DOHH2 (cell line): Measurements from ENCODE around the gene NPR3.
"Not testable (repeated sequence)": the region's sequence is repeated elsewhere in the genome, so short reads cannot be mapped to it uniquely, and the experiment has no call there.

Experiments
- H3F3A ChIP-seq: fragments of 200-600 bp; sonication (generic), shearing (Covaris generic); 2 replicates; pipeline ENCODE4 v1.6.0; 2016; ENCODE audit warnings: antibody characterized with exemption, mild to moderate bottlenecking; ENCODE audit not compliant: control insufficient read depth, insufficient read depth
- H3K27ac ChIP-seq: fragments of 200-600 bp; sonication (generic); 2 replicates; pipeline ENCODE4 v1.5.1; 2014; ENCODE audit warnings: low read depth, mild to moderate bottlenecking, low read length, moderate library complexity
- H3K27me3 ChIP-seq: fragments of 200-600 bp; sonication (generic); 2 replicates; pipeline ENCODE4 v1.6.1; 2014; ENCODE audit warnings: mild to moderate bottlenecking, low read length, mixed read lengths; ENCODE audit not compliant: control insufficient read depth
- H3K36me3 ChIP-seq: fragments of 200-600 bp; sonication (generic); 2 replicates; pipeline ENCODE4 v1.6.1; 2014; ENCODE audit warnings: mild to moderate bottlenecking, low read length, moderate library complexity, mixed read lengths; ENCODE audit not compliant: control insufficient read depth
- H3K4me1 ChIP-seq: fragments of 200-600 bp; sonication (generic); 2 replicates; pipeline ENCODE4 v1.6.1; 2014; ENCODE audit warnings: mild to moderate bottlenecking, low read length, mixed read lengths; ENCODE audit not compliant: control insufficient read depth
- H3K4me2 ChIP-seq: fragments of 200-600 bp; sonication (generic); 2 replicates; pipeline ENCODE4 v1.6.0; 2014; ENCODE audit warnings: mild to moderate bottlenecking, low read length, moderate library complexity
- H3K4me3 ChIP-seq: fragments of 200-600 bp; sonication (generic); 2 replicates; pipeline ENCODE4 v1.5.1; 2014; ENCODE audit warnings: mild to moderate bottlenecking, low read length, mixed read lengths
- H3K79me2 ChIP-seq: fragments of 200-600 bp; sonication (generic); 2 replicates; pipeline ENCODE4 v1.6.1; 2014; ENCODE audit warnings: mild to moderate bottlenecking, low read length, mixed read lengths; ENCODE audit not compliant: control insufficient read depth
- H3K9me2 ChIP-seq: fragments of 200-600 bp; sonication (generic); replicated peaks from 2 replicates; pipeline ENCODE4 v1.6.1; 2014; ENCODE audit warnings: mild to moderate bottlenecking, low read length, mixed read lengths; ENCODE audit not compliant: control insufficient read depth
- H3K9me3 ChIP-seq: fragments of 200-600 bp; sonication (generic); 2 replicates; pipeline ENCODE4 v1.6.1; 2014; ENCODE audit warnings: antibody characterized with exemption, low read length, mixed read lengths; ENCODE audit not compliant: control insufficient read depth, insufficient read depth
- H4K20me1 ChIP-seq: fragments of 200-600 bp; sonication (generic); 2 replicates; pipeline ENCODE4 v1.6.0; 2014; ENCODE audit warnings: low read depth, mild to moderate bottlenecking, antibody characterized with exemption, low read length, moderate library complexity; ENCODE audit not compliant: control insufficient read depth, insufficient read depth
- EZH2phosphoT487 ChIP-seq: fragments of 200-600 bp; sonication (generic); IDR thresholded peaks from 2 replicates; pipeline ENCODE4 v1.6.1; 2017; ENCODE audit warnings: borderline replicate concordance, mild to moderate bottlenecking, antibody characterized with exemption, low read length, moderate library complexity, mixed read lengths
- TF ChIP-seq, protein P1 (sequence below): fragments of 200-600 bp; sonication (generic); IDR thresholded peaks from one replicate; pipeline ENCODE4 v1.5.1; 2014; ENCODE audit warnings: antibody characterized with exemption, mild to moderate bottlenecking, low read depth, low read length; ENCODE audit not compliant: poor library complexity, severe bottlenecking

The NPR3 gene

DNA sequence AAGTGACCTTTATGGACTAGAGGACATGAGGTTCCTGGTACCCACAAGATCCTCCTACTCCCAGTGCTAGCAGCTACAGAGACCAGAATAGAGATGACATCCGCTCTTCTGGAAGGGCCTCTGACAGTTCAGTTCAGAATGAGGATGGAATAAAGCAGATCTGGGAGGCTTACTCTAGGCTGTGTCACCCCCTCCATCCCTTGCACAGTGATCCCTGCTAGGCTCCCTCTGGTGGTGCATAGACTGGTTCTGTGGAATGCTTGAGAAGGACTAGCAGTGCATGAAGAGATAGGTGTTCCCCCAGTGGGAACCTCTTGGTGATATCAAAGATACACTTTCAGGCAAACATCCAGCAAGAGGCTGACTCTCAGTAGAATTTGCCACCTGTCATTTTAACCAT is 83.0 kb downstream of the NPR3 start:
- Histone ChIP-seq H3K9me3 (no peaks in the 10 kb centered on the region), H3K4me3 (no peak overlapping the region), H3K36me3 (no peaks in the 10 kb centered on the region), H4K20me1 (no peaks in the 10 kb centered on the region), H3K4me2 (no peak overlapping the region), H3K9me2 (no peaks in the 10 kb centered on the region), H3K79me2 (no peaks in the 10 kb centered on the region), H3K27me3 (no peaks in the 10 kb centered on the region), H3F3A (no peaks in the 10 kb centered on the region), H3K4me1 (no peaks in the 10 kb centered on the region), H3K27ac (no peak overlapping the region)
- no peak for TF ChIP-seq EZH2phosphoT487
- TF ChIP-seq, protein P1, sequence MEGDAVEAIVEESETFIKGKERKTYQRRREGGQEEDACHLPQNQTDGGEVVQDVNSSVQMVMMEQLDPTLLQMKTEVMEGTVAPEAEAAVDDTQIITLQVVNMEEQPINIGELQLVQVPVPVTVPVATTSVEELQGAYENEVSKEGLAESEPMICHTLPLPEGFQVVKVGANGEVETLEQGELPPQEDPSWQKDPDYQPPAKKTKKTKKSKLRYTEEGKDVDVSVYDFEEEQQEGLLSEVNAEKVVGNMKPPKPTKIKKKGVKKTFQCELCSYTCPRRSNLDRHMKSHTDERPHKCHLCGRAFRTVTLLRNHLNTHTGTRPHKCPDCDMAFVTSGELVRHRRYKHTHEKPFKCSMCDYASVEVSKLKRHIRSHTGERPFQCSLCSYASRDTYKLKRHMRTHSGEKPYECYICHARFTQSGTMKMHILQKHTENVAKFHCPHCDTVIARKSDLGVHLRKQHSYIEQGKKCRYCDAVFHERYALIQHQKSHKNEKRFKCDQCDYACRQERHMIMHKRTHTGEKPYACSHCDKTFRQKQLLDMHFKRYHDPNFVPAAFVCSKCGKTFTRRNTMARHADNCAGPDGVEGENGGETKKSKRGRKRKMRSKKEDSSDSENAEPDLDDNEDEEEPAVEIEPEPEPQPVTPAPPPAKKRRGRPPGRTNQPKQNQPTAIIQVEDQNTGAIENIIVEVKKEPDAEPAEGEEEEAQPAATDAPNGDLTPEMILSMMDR = no peak

DNA sequence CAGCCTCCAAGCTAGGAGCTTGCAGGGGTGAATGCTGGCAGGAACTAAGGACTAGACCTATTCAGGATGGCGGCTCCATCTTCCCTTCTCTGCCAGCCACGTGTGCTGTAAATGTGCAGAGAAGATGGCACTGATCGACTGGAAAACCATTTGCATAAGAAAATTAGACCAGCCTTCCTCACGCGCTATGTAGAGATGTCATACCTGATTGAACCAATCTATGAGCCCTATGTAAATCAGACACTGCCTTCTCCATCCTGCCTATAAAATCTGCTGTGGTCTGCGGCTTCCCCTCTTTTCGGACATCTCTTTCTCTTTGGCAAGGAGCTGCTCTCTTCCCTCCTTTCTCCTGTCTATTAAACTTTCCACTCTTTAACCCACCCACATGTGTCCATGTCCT is 91.6 kb downstream of the NPR3 start:
- H3K27ac ChIP-seq = no peak overlapping the region
- no peak overlapping the region for H3K4me2 ChIP-seq
- H3K9me3 ChIP-seq = no peaks in the 10 kb centered on the region
- H3K36me3 ChIP-seq = no peaks in the 10 kb centered on the region
- no peak overlapping the region for H3K4me3 ChIP-seq
- no peaks in the 10 kb centered on the region for H4K20me1 ChIP-seq
- TF ChIP-seq, protein P1 = no peak
- no peak for TF ChIP-seq EZH2phosphoT487
- H3K79me2 ChIP-seq = no peaks in the 10 kb centered on the region
- no peaks in the 10 kb centered on the region for H3K27me3 ChIP-seq
- H3K9me2 ChIP-seq = no peaks in the 10 kb centered on the region
- no peaks in the 10 kb centered on the region for H3K4me1 ChIP-seq
- no peaks in the 10 kb centered on the region for H3F3A ChIP-seq

DNA sequence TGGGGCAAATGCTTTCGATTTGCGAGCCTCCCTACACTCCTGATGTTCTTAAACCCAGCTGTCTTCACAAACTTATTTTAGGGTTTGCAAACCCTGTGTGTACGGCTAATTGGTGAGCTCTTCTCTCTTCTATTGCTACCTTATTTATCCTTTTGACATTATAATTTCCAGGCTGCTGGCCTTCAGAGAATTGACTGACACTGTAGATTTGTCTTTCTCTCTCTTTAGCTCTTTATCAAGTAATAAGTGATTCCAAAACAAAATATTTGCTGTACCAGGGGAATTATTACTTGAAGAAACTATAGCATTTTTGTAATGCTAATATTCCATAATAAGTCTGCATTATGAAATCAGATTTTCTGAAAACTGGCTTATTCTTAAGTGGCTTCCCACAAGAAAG is 92.5 kb downstream of the NPR3 start:
- Histone ChIP-seq H3K36me3 (no peaks in the 10 kb centered on the region), H3K27ac (no peak overlapping the region), H4K20me1 (no peaks in the 10 kb centered on the region), H3K9me3 (no peaks in the 10 kb centered on the region), H3K79me2 (no peaks in the 10 kb centered on the region), H3K27me3 (no peaks in the 10 kb centered on the region), H3K4me1 (no peaks in the 10 kb centered on the region), H3K4me2 (no peak overlapping the region), H3F3A (no peaks in the 10 kb centered on the region), H3K9me2 (no peaks in the 10 kb centered on the region), H3K4me3 (no peak overlapping the region)
- no peak for TF ChIP-seq EZH2phosphoT487
- TF ChIP-seq, protein P1 = no peak

DNA sequence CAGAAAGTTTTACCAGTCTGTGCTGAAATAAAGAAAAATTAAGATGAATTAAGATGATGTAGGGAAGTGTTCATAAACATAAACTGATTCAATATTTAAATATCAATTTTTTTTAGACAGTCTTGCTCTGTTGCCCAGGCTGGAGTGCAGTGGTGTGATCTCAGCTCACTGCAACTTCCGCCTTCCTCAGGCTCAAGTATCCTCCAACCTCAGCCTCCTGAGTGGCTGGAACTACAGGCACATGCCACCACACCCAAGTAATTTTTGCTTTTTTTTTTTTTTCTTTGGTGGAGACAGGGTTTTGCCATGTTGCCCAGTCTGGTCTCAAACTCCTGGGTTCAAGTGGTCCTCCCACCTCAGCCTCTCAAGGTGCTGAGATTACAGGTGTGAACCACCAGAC is 94.3 kb downstream of the NPR3 start:
- not testable (repeated sequence) for H3K4me2 ChIP-seq, H3K9me3 ChIP-seq, H3K27me3 ChIP-seq, H3K4me3 ChIP-seq, H3K27ac ChIP-seq, H3F3A ChIP-seq, H3K4me1 ChIP-seq, H3K79me2 ChIP-seq, H3K9me2 ChIP-seq, H3K36me3 ChIP-seq, H4K20me1 ChIP-seq
